Retina (tissue), 1 donor: Measurements from ENCODE around the gene LRRC8D.

Experiments used
- DNase-seq: peaks from one replicate; pipeline ENCODE4 v3.0.0-alpha.2; 2016

LRRC8D gene

GRCh38 chr1:89943846-89944781 is 123.3 kb downstream of the LRRC8D start:
- DNase-seq: no peak

GRCh38 chr1:89945852-89946476 is 125.1 kb downstream of the LRRC8D start:
- DNase-seq: no peak

GRCh38 chr1:89946532-89946931 is 125.7 kb downstream of the LRRC8D start:
- DNase-seq: no peak

GRCh38 chr1:89948722-89949345 is 128.0 kb downstream of the LRRC8D start:
- no peak for DNase-seq

GRCh38 chr1:89949991-89950624 is 129.3 kb downstream of the LRRC8D start:
- no peak for DNase-seq

GRCh38 chr1:89950703-89951102 is 129.9 kb downstream of the LRRC8D start:
- no peak for DNase-seq

- no peak for DNase-seq
These were observed 131.2 kb downstream of the LRRC8D start for GRCh38 chr1:89951766-89952604.

- DNase-seq: no peak
These were observed 131.8 kb downstream of the LRRC8D start for GRCh38 chr1:89952605-89953130.

- DNase-seq: no peak
These were observed 132.3 kb downstream of the LRRC8D start for GRCh38 chr1:89953131-89953626.

GRCh38 chr1:89953929-89954328 is 133.1 kb downstream of the LRRC8D start:
- DNase-seq: no peak

GRCh38 chr1:89954401-89954800 is 133.6 kb downstream of the LRRC8D start:
- DNase-seq: no peak

- no peak for DNase-seq
These were observed 134.7 kb downstream of the LRRC8D start for GRCh38 chr1:89955311-89956205.

- no peak for DNase-seq
These were observed 136.3 kb downstream of the LRRC8D start for GRCh38 chr1:89957107-89957506.

- DNase-seq: no peak
These were observed 138.2 kb downstream of the LRRC8D start for GRCh38 chr1:89958851-89959654.

GRCh38 chr1:89959719-89960118 is 138.9 kb downstream of the LRRC8D start:
- DNase-seq: no peak

- DNase-seq: no peak
These were observed 141.4 kb downstream of the LRRC8D start for GRCh38 chr1:89962024-89962741.

- DNase-seq: no peak
These were observed 141.9 kb downstream of the LRRC8D start for GRCh38 chr1:89962742-89963075.

- DNase-seq: no peak
These were observed 144.4 kb downstream of the LRRC8D start for GRCh38 chr1:89965193-89965768.

GRCh38 chr1:89966656-89967055 is 145.8 kb downstream of the LRRC8D start:
- no peak for DNase-seq
